ENCODE results near the gene MTRF1. TPM values are rescaled to one million over a fixed set of nuclear protein-coding genes. Genes with fewer than 3 reads are reported as not detected.
"Not testable (repeated sequence)": the region's sequence is repeated elsewhere in the genome, so short reads cannot be mapped to it uniquely, and the experiment has no call there.

MTRF1 gene
- total RNA-seq, 1 donor from 2014 or later, result 8.5 TPM

DNA sequence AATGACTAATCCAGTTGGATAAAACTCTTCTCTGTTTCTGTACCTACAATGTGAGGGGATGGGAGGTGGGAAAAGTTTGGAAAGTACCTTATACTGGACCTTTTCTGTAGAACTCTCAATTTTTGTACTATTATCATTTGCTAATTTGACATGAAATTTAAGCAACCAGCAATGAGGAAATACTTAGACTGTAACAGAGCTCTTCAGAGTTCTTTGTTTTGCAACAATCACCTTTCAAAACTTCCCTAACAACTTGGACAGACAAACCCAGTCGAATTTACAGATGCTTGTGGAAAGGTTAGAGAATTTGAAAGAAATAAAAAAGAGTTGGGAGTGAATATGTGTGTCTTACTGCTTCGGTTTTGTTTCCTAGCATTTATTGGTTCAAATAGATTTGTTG lies 85.8 kb downstream of the MTRF1 start:
- TF ChIP-seq, protein P1, sequence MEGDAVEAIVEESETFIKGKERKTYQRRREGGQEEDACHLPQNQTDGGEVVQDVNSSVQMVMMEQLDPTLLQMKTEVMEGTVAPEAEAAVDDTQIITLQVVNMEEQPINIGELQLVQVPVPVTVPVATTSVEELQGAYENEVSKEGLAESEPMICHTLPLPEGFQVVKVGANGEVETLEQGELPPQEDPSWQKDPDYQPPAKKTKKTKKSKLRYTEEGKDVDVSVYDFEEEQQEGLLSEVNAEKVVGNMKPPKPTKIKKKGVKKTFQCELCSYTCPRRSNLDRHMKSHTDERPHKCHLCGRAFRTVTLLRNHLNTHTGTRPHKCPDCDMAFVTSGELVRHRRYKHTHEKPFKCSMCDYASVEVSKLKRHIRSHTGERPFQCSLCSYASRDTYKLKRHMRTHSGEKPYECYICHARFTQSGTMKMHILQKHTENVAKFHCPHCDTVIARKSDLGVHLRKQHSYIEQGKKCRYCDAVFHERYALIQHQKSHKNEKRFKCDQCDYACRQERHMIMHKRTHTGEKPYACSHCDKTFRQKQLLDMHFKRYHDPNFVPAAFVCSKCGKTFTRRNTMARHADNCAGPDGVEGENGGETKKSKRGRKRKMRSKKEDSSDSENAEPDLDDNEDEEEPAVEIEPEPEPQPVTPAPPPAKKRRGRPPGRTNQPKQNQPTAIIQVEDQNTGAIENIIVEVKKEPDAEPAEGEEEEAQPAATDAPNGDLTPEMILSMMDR (IDR thresholded peaks at IDR 0.05; ENCODE audit: insufficient read depth, low read length, poor library complexity, severe bottlenecking), result no peak
- Histone ChIP-seq H3K36me3 (ENCODE audit: control insufficient read depth, insufficient read depth, low read length) (no peaks in the 10 kb centered on the region), H3K27me3 (ENCODE audit: control insufficient read depth, insufficient read depth, low read length) (no peaks in the 10 kb centered on the region), H3K4me3 (ENCODE audit: low read depth, low read length) (no peak overlapping the region)
- no peak for DNase-seq (ENCODE audit: low read depth)

GRCh38 chr13:41175576-41175975 lies 87.8 kb downstream of the MTRF1 start:
- H3K27me3 ChIP-seq (ENCODE audit: control insufficient read depth, insufficient read depth, low read length); H3K36me3 ChIP-seq (ENCODE audit: control insufficient read depth, insufficient read depth, low read length); H3K4me3 ChIP-seq (ENCODE audit: low read depth, low read length); DNase-seq (ENCODE audit: low read depth): not testable (repeated sequence)

Other genes starting within 250 kb of the MTRF1 start
- 60.6 and 74.1 TPM in 2 replicates for gene ELF1, start 244.3 kb downstream of the MTRF1 start, total RNA-seq
- 10.5 and 13.8 TPM in 2 replicates for gene WBP4, start 202.1 kb downstream of the MTRF1 start, total RNA-seq
- gene KBTBD6, start 130.8 kb downstream of the MTRF1 start, total RNA-seq, result 9.0 and 9.1 TPM in 2 replicates
- gene KBTBD7, start 69.0 kb downstream of the MTRF1 start, total RNA-seq, result 3.3 and 3.7 TPM in 2 replicates
- 10.1 and 13.7 TPM in 2 replicates for gene NAA16, start 47.7 kb upstream of the MTRF1 start, total RNA-seq
- gene RGCC, start 194.0 kb upstream of the MTRF1 start, total RNA-seq, result 0.21 and 0.29 TPM in 2 replicates

Measured in kidney epithelial cell (primary cell).